Omental fat pad (tissue), 4 donors: Measurements from ENCODE around the gene GRM8. TPM values are rescaled to one million over a fixed set of nuclear protein-coding genes. Genes with fewer than 3 reads are reported as not detected.

Experiments
- ATAC-seq: fragments of 150-250 bp; one replicate; pipeline ENCODE4 v1.9.1; 2016; ENCODE audit warnings: mild to moderate bottlenecking, moderate library complexity; ENCODE audit not compliant: low FRiP score
- DNase-seq: peaks from one replicate; pipeline ENCODE4 v3.0.0-alpha.2; 2019; ENCODE audit warnings: low spot score
- total RNA-seq, 4 donors: library from RNA; depleted of rRNA; stranded (reverse); fragments of >200 nt; gene quantifications; one replicate each; pipeline ENCODE4 v1.1.0, GENCODE V29; 2016
- TF ChIP-seq, protein P1 (sequence below), 3 donors: fragments of 450-650 bp; IDR thresholded peaks; one replicate each; pipeline ENCODE4 v1.5.1; 2016 to 2017; ENCODE audit warnings: antibody characterized with exemption in 3 of 3, mild to moderate bottlenecking in 3 of 3, moderate library complexity in 2 of 3

Gene GRM8
- total RNA-seq, 4 donors from 2014 or later, result not detected

DNA sequence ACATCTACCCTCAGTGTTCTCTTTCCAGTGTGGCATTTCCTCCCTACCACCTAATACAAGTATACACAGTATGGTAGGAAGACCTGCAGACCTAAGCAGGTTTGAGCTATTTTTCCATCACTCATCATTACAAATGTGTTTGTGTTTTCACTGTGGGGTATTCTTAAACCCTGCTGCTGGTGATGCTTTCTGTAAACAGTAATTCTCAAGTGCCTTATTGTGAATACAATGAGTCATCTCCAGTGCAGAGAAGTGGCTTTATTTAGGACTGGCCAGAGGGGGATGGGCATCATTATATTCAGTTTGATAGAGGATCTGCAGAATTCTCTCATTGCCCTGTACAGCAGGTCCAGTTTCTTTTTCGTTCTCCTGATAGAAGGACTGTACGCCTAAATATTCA lies 63.7 kb downstream of the GRM8 start:
- no peak for DNase-seq
- no peak for ATAC-seq
- TF ChIP-seq, protein P1, sequence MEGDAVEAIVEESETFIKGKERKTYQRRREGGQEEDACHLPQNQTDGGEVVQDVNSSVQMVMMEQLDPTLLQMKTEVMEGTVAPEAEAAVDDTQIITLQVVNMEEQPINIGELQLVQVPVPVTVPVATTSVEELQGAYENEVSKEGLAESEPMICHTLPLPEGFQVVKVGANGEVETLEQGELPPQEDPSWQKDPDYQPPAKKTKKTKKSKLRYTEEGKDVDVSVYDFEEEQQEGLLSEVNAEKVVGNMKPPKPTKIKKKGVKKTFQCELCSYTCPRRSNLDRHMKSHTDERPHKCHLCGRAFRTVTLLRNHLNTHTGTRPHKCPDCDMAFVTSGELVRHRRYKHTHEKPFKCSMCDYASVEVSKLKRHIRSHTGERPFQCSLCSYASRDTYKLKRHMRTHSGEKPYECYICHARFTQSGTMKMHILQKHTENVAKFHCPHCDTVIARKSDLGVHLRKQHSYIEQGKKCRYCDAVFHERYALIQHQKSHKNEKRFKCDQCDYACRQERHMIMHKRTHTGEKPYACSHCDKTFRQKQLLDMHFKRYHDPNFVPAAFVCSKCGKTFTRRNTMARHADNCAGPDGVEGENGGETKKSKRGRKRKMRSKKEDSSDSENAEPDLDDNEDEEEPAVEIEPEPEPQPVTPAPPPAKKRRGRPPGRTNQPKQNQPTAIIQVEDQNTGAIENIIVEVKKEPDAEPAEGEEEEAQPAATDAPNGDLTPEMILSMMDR (IDR thresholded peaks at IDR 0.05), result no peak

DNA sequence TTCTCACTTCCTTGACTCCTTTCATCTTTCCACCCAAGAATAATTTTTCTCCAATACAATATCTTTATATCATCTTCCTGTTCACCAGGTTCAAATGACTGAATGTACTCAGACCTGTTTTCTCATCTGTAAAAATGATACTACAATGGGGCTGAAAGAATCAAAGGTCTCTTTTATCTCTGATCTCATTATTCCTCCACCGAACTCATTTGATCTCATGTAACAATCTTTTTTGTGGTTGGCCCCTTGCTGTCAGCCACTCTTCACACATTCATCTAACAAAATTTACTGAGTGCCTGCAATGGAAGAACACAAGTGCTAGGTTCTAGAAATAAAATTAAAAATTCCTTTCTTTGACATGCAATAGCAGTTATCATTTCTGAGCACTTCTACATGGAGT lies 65.0 kb downstream of the GRM8 start:
- TF ChIP-seq, protein P1 (IDR thresholded peaks at IDR 0.05), result no peak
- DNase-seq (no peak), ATAC-seq (no peak)

DNA sequence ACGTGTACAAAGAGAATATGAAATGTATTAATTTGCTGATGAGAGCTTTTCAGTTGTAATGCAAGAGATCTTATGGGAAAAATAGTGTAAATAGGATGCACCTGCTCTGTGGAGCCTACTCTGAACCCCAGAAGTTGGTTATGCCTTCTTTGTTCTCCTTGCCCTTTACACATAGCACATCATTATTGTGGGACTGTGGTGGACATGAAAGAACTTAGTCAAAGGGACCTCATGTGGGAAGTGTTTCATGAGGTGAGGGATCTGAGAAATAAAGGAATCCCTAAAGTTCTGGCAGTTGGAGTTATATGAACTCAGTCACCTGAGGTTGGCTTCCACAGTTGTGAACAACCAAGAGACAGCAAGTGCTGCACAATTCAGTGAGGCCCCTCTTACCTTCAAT lies 66.1 kb downstream of the GRM8 start:
- DNase-seq (no peak), ATAC-seq (no peak)
- TF ChIP-seq, protein P1 (IDR thresholded peaks at IDR 0.05), result no peak

DNA sequence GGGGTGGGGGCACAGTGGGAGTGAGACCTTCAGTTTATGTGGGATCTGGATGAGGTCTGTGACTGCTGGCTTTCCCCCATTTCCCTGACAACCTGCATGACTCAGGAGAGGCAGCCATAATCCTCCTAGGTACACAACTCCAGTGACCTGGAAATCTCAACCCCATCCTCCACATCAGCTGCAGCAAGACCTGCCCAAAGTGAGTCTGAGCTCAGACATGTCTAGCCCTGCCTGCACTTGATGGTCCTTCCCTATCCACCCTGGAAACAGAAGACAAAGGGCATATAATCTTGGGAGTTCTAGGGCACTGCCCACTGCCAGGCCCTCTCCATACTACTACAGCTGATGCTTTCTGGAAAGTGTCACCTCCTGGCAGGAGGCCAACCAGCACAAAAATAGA lies 75.6 kb downstream of the GRM8 start:
- ATAC-seq (no peak), DNase-seq (no peak)
- TF ChIP-seq, protein P1 (IDR thresholded peaks at IDR 0.05), result no peak

DNA sequence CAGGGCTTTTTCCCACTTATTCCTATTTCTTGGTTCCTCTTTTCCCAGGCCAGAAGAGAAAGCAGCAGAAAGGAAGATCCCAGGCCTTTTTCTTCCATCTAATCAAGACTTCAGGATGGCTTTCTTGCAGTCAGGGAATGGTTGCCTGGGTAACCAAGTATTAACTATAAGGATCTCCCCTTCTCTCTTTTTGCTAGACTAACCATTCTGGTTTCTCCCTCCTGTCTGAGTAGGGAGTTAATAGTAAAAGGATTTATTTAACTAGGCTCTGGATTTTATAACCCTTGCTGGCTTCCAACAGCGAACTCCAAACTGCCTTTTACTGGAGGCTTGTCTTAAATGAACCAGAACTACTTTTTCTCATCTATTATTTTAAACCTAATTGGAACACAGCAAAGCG lies 90.4 kb downstream of the GRM8 start:
- TF ChIP-seq, protein P1 (IDR thresholded peaks at IDR 0.05), result no peak
- ATAC-seq (no peak), DNase-seq (no peak)

DNA sequence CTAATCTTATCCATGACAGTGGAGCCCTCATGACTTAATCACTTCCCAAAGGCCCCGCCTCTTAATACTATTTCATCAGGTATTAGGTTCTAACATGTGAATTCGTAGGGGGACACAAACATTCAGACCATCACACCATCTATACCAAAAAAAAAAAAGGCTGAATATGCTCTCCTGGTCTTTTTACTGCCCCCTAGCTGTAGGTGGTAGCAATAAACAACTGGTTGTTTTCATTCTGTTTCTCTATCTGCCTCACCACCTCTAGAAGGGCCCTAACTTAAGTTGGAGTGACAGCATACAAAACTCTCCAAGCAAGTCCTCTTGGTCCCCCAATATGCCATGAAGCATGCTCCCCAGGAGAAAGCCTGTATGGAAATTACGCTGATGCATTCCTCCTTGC lies 94.1 kb downstream of the GRM8 start:
- ATAC-seq (no peak), DNase-seq (no peak)
- TF ChIP-seq, protein P1 (IDR thresholded peaks at IDR 0.05), result no peak

DNA sequence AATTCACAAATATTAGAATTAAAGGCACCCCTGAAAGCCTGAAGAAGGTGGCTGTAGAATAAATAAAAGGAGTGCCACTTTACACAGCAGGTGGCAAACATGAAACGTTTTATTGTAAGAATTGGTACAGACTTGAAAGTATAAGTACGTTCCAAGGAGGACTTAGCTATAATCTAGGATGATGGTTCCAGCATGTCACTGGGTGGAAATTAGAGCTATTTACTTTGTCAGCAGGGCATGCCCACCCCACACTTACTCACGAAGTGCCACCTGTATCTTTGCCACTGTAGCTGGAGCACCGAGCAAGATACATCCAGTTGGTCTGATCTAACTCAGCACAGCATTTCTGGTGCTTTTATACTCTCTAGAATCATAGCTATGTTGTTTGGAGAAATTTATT lies 97.8 kb downstream of the GRM8 start:
- TF ChIP-seq, protein P1 (IDR thresholded peaks at IDR 0.05), result no peak
- ATAC-seq (no peak), DNase-seq (no peak)
